ENCODE data around the gene KLRF1.

- TF ChIP-seq, protein P1, sequence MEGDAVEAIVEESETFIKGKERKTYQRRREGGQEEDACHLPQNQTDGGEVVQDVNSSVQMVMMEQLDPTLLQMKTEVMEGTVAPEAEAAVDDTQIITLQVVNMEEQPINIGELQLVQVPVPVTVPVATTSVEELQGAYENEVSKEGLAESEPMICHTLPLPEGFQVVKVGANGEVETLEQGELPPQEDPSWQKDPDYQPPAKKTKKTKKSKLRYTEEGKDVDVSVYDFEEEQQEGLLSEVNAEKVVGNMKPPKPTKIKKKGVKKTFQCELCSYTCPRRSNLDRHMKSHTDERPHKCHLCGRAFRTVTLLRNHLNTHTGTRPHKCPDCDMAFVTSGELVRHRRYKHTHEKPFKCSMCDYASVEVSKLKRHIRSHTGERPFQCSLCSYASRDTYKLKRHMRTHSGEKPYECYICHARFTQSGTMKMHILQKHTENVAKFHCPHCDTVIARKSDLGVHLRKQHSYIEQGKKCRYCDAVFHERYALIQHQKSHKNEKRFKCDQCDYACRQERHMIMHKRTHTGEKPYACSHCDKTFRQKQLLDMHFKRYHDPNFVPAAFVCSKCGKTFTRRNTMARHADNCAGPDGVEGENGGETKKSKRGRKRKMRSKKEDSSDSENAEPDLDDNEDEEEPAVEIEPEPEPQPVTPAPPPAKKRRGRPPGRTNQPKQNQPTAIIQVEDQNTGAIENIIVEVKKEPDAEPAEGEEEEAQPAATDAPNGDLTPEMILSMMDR (IDR thresholded peaks at IDR 0.05; ENCODE audit: insufficient read depth, low read length): no peak
- TF ChIP-seq, protein P2, sequence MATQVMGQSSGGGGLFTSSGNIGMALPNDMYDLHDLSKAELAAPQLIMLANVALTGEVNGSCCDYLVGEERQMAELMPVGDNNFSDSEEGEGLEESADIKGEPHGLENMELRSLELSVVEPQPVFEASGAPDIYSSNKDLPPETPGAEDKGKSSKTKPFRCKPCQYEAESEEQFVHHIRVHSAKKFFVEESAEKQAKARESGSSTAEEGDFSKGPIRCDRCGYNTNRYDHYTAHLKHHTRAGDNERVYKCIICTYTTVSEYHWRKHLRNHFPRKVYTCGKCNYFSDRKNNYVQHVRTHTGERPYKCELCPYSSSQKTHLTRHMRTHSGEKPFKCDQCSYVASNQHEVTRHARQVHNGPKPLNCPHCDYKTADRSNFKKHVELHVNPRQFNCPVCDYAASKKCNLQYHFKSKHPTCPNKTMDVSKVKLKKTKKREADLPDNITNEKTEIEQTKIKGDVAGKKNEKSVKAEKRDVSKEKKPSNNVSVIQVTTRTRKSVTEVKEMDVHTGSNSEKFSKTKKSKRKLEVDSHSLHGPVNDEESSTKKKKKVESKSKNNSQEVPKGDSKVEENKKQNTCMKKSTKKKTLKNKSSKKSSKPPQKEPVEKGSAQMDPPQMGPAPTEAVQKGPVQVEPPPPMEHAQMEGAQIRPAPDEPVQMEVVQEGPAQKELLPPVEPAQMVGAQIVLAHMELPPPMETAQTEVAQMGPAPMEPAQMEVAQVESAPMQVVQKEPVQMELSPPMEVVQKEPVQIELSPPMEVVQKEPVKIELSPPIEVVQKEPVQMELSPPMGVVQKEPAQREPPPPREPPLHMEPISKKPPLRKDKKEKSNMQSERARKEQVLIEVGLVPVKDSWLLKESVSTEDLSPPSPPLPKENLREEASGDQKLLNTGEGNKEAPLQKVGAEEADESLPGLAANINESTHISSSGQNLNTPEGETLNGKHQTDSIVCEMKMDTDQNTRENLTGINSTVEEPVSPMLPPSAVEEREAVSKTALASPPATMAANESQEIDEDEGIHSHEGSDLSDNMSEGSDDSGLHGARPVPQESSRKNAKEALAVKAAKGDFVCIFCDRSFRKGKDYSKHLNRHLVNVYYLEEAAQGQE (IDR thresholded peaks at IDR 0.05; ENCODE audit: insufficient replicate concordance, low read depth): no peak
- TF ChIP-seq POLR2AphosphoS5 (IDR thresholded peaks at IDR 0.05; ENCODE audit: low read depth): no peak
Measured at GRCh38 chr12:9858135-9858534, 30.9 kb downstream of the KLRF1 start.
